HepG2 (cell line): ENCODE measurements around the gene PRCD.
"Not testable (repeated sequence)": the region's sequence is repeated elsewhere in the genome, so short reads cannot be mapped to it uniquely, and the experiment has no call there.

ENCODE experiments used
- EP300 ChIP-seq, 3 experiments: sonication (generic) in 1 of 3; formaldehyde crosslinking in 1 of 3; IDR thresholded peaks; 2 replicates each; pipeline versions ENCODE4 v1.5.1 to v1.6.1; 2011 to 2020; ENCODE audit warnings: low read depth in 2 of 3, low read length in 2 of 3, borderline replicate concordance in 1 of 3, improper control_type of control experiment in 1 of 3, mild to moderate bottlenecking in 1 of 3, missing genetic modification reagents in 1 of 3, moderate library complexity in 1 of 3
- FOXC1 ChIP-seq: sonication (generic); formaldehyde crosslinking; IDR thresholded peaks from 2 replicates; pipeline ENCODE4 v1.8.0; 2022; ENCODE audit warnings: mild to moderate bottlenecking, missing genetic modification reagents, borderline replicate concordance
- HMG20A ChIP-seq: IDR thresholded peaks from 2 replicates; pipeline ENCODE4 v1.6.1; 2016; ENCODE audit warnings: borderline replicate concordance
- KDM6A ChIP-seq: IDR thresholded peaks from 2 replicates; pipeline ENCODE4 v1.6.1; 2016; ENCODE audit warnings: low read depth
- MTF1 ChIP-seq: sonication (generic); formaldehyde crosslinking; IDR thresholded peaks from 2 replicates; pipeline ENCODE4 v1.5.0; 2020; ENCODE audit warnings: missing genetic modification reagents
- MXI1 ChIP-seq: IDR thresholded peaks from 3 replicates; pipeline ENCODE4 v1.6.1; 2012; ENCODE audit warnings: low read depth, low read length, inconsistent platforms, borderline replicate concordance
- NFE2L1 ChIP-seq: sonication (generic); formaldehyde crosslinking; IDR thresholded peaks from 2 replicates; pipeline ENCODE4 v1.4.0; 2020; ENCODE audit warnings: missing genetic modification reagents, mild to moderate bottlenecking, borderline replicate concordance
- PREB ChIP-seq: sonication (generic); formaldehyde crosslinking; IDR thresholded peaks from 2 replicates; pipeline ENCODE4 v1.4.0; 2020; ENCODE audit warnings: missing genetic modification reagents
- TP53 ChIP-seq: sonication (generic); formaldehyde crosslinking; conservative IDR thresholded peaks from 2 replicates; pipeline ENCODE4 v1.4.0; 2020; ENCODE audit warnings: missing genetic modification reagents
- TRIM22 ChIP-seq: fragments of 450-650 bp; IDR thresholded peaks from 2 replicates; pipeline ENCODE4 v1.6.1; 2017
- TF ChIP-seq, protein P1 (sequence below): sonication (generic); formaldehyde crosslinking; IDR thresholded peaks from 2 replicates; pipeline ENCODE4 v1.5.0; 2020; ENCODE audit warnings: mild to moderate bottlenecking, missing genetic modification reagents, moderate library complexity

GRCh38 chr17:76527016-76527415 is 12.8 kb upstream of the PRCD start:
- TF ChIP-seq MXI1; FOXC1; NFE2L1 (CRISPR knock-in tag); TP53; TRIM22; EP300 (IDR thresholded peaks at IDR 0.05; ENCODE audit: low read depth in 2 of 2, low read length in 2 of 2); EP300 (CRISPR knock-in tag; IDR thresholded peaks at IDR 0.05; ENCODE audit: borderline replicate concordance); MTF1 (CRISPR knock-in tag); KDM6A (CRISPR knock-in tag); PREB (CRISPR knock-in tag); HMG20A (CRISPR knock-in tag): not testable (repeated sequence)
- TF ChIP-seq, protein P1, sequence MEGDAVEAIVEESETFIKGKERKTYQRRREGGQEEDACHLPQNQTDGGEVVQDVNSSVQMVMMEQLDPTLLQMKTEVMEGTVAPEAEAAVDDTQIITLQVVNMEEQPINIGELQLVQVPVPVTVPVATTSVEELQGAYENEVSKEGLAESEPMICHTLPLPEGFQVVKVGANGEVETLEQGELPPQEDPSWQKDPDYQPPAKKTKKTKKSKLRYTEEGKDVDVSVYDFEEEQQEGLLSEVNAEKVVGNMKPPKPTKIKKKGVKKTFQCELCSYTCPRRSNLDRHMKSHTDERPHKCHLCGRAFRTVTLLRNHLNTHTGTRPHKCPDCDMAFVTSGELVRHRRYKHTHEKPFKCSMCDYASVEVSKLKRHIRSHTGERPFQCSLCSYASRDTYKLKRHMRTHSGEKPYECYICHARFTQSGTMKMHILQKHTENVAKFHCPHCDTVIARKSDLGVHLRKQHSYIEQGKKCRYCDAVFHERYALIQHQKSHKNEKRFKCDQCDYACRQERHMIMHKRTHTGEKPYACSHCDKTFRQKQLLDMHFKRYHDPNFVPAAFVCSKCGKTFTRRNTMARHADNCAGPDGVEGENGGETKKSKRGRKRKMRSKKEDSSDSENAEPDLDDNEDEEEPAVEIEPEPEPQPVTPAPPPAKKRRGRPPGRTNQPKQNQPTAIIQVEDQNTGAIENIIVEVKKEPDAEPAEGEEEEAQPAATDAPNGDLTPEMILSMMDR, result not testable (repeated sequence)
